Neuronal stem cell (in vitro differentiated cells): Measurements from ENCODE around the gene NTSR1.

Experiments
- DNase-seq: peaks from one replicate; pipeline ENCODE4 v3.0.0-alpha.2; 2013; ENCODE audit warnings: low spot score
- H2AFZ ChIP-seq: one replicate; pipeline ENCODE4 v1.6.1; 2013; ENCODE audit warnings: mild to moderate bottlenecking, low read length, inconsistent platforms
- H2AK5ac ChIP-seq: 2 replicates; pipeline ENCODE4 v1.6.1; 2013; ENCODE audit warnings: low read depth, mild to moderate bottlenecking, inconsistent platforms, low read length, moderate library complexity, mixed read lengths
- H2BK120ac ChIP-seq: 2 replicates; pipeline ENCODE4 v1.6.1; 2013; ENCODE audit warnings: low read depth, mild to moderate bottlenecking, inconsistent platforms, low read length, moderate library complexity, mixed read lengths
- H2BK12ac ChIP-seq: one replicate; pipeline ENCODE4 v1.6.1; 2013; ENCODE audit warnings: low read length, inconsistent platforms
- H2BK15ac ChIP-seq: 2 replicates; pipeline ENCODE4 v1.6.1; 2013; ENCODE audit warnings: mild to moderate bottlenecking, low read length, inconsistent platforms, mixed read lengths
- H2BK5ac ChIP-seq: one replicate; pipeline ENCODE4 v1.6.1; 2013; ENCODE audit warnings: inconsistent platforms, mild to moderate bottlenecking, low read length, moderate library complexity
- H3K14ac ChIP-seq: one replicate; pipeline ENCODE4 v1.6.1; 2013; ENCODE audit warnings: low read length, inconsistent platforms
- H3K18ac ChIP-seq: 2 replicates; pipeline ENCODE4 v1.6.1; 2013; ENCODE audit warnings: low read length, inconsistent platforms
- H3K23ac ChIP-seq: 2 replicates; pipeline ENCODE4 v1.6.1; 2013; ENCODE audit warnings: low read depth, mild to moderate bottlenecking, mixed read lengths, low read length, inconsistent platforms; ENCODE audit not compliant: poor library complexity
- H3K27ac ChIP-seq: replicated peaks from 3 replicates; pipeline ENCODE4 v1.5.1; 2013; ENCODE audit warnings: low read length, inconsistent platforms
- H3K27me3 ChIP-seq, 3 experiments: 2 replicates each; pipeline ENCODE4 v1.6.1; 2013; ENCODE audit warnings: low read length in 3 of 3, mild to moderate bottlenecking in 2 of 3, inconsistent platforms in 1 of 3, low read depth in 1 of 3, mixed read lengths in 1 of 3, moderate library complexity in 1 of 3; ENCODE audit not compliant: control insufficient read depth in 3 of 3, insufficient read depth in 3 of 3
- H3K36me3 ChIP-seq, 2 donors: replicated peaks in 1 of 2; 2 replicates each; pipeline ENCODE4 v1.6.1; 2013; ENCODE audit warnings: low read length in 2 of 2; ENCODE audit not compliant: control insufficient read depth in 2 of 2, insufficient read depth in 2 of 2
- H3K4ac ChIP-seq: 2 replicates; pipeline ENCODE4 v1.6.1; 2013; ENCODE audit warnings: inconsistent platforms, mild to moderate bottlenecking, low read length, moderate library complexity
- H3K4me1 ChIP-seq, 2 donors: 1 replicate in 1 of 2; 2 replicates in 1 of 2; pipeline ENCODE4 v1.6.1; 2013; ENCODE audit warnings: low read length in 2 of 2, low read depth in 1 of 2; ENCODE audit not compliant: control insufficient read depth in 2 of 2, insufficient read depth in 1 of 2
- H3K4me2 ChIP-seq: one replicate; pipeline ENCODE4 v1.6.1; 2013; ENCODE audit warnings: mild to moderate bottlenecking, low read length, inconsistent platforms; ENCODE audit not compliant: insufficient read depth, poor library complexity, severe bottlenecking
- H3K4me3 ChIP-seq, 2 donors: 2 replicates each; pipeline ENCODE4 v1.5.1; 2013; ENCODE audit warnings: low read length in 2 of 2, mild to moderate bottlenecking in 2 of 2, inconsistent platforms in 1 of 2, moderate library complexity in 1 of 2
- H3K79me1 ChIP-seq: one replicate; pipeline ENCODE4 v1.6.1; 2013; ENCODE audit warnings: low read depth, mild to moderate bottlenecking, inconsistent platforms, low read length, moderate library complexity
- H3K9ac ChIP-seq: one replicate; pipeline ENCODE4 v1.6.1; 2013; ENCODE audit warnings: mild to moderate bottlenecking, low read depth, low read length, inconsistent platforms; ENCODE audit not compliant: poor library complexity
- H3K9me3 ChIP-seq, 2 donors: replicated peaks in 1 of 2; 2 replicates each; pipeline versions ENCODE3 to v1.6.1; 2013; ENCODE audit warnings: low read length in 2 of 2, mild to moderate bottlenecking in 2 of 2, inconsistent platforms in 1 of 2, low read depth in 1 of 2, mixed read lengths in 1 of 2, moderate library complexity in 1 of 2; ENCODE audit not compliant: control insufficient read depth in 2 of 2, insufficient read depth in 1 of 2
- H4K8ac ChIP-seq: one replicate; pipeline ENCODE4 v1.6.1; 2013; ENCODE audit warnings: low read depth, mild to moderate bottlenecking, inconsistent platforms, low read length, moderate library complexity
- H4K91ac ChIP-seq: one replicate; pipeline ENCODE4 v1.6.1; 2013; ENCODE audit warnings: low read length, low read depth, mild to moderate bottlenecking, inconsistent platforms; ENCODE audit not compliant: poor library complexity
- WGBS, 2 donors: extraction: QIAGEN DNeasy Blood & Tissue Kit; methylation state at CpG; one replicate each; pipeline ENCODE4 v1.1.7; 2013; ENCODE audit warnings: missing lambda C conversion rate in 2 of 2, mixed read lengths in 1 of 2; ENCODE audit not compliant: insufficient read length in 2 of 2, insufficient replicate concordance in 1 of 2; ENCODE audit errors: extremely low coverage in 2 of 2; 5-methylcytosine and 5-hydroxymethylcytosine counted together

NTSR1 gene

DNA sequence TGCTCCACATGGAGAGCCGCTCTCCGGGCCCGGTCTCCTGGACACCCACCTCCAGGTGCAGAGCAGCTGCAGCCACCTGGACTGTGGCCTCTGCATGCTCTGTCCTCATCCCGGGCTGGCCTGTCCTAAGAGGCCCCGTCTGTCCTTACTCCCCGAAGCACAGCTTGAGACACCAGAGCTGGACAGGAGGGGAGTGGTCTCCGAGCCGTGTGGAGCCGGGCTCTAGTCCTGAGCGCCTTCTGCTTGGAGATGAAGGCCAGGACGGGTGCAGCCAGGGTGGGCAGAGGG is 6.7 kb upstream of the NTSR1 start:
- H3K27ac ChIP-seq = no peak overlapping the region
- H2AFZ ChIP-seq = no peak overlapping the region
- WGBS, 2 donors = no CpG with 5 or more reads among the region's 11 CpGs
- no peak overlapping the region for H3K4me2 ChIP-seq
- H2AK5ac ChIP-seq = peak overlapping the region; percentile 65
- peak overlapping the region; percentile 87 for H2BK15ac ChIP-seq
- no peak overlapping the region for H3K4me3 ChIP-seq
- H4K8ac ChIP-seq = no peak overlapping the region
- no peaks in the 10 kb centered on the region for H3K36me3 ChIP-seq
- no peaks in the 10 kb centered on the region for H3K9me3 ChIP-seq
- no peak overlapping the region for H2BK5ac ChIP-seq
- H2BK120ac ChIP-seq = no peak overlapping the region
- no peak for DNase-seq
- peak overlapping the region; percentile 54 for H3K9ac ChIP-seq
- peaks cover 0 to 5% of the 10 kb centered on the region in 2 donors for H3K4me1 ChIP-seq
- H3K14ac ChIP-seq = peak overlapping the region; percentile 90
- no peak overlapping the region for H2BK12ac ChIP-seq
- H3K79me1 ChIP-seq = peaks cover 2% of the 10 kb centered on the region
- peak overlapping the region; percentile 85 for H3K18ac ChIP-seq
- no peak overlapping the region for H3K4ac ChIP-seq
- peak overlapping the region; percentile 24 for H4K91ac ChIP-seq
- peaks cover 0 to 83% (median 0%) of the 10 kb centered on the region in 3 experiments for H3K27me3 ChIP-seq
- H3K23ac ChIP-seq = no peak overlapping the region

DNA sequence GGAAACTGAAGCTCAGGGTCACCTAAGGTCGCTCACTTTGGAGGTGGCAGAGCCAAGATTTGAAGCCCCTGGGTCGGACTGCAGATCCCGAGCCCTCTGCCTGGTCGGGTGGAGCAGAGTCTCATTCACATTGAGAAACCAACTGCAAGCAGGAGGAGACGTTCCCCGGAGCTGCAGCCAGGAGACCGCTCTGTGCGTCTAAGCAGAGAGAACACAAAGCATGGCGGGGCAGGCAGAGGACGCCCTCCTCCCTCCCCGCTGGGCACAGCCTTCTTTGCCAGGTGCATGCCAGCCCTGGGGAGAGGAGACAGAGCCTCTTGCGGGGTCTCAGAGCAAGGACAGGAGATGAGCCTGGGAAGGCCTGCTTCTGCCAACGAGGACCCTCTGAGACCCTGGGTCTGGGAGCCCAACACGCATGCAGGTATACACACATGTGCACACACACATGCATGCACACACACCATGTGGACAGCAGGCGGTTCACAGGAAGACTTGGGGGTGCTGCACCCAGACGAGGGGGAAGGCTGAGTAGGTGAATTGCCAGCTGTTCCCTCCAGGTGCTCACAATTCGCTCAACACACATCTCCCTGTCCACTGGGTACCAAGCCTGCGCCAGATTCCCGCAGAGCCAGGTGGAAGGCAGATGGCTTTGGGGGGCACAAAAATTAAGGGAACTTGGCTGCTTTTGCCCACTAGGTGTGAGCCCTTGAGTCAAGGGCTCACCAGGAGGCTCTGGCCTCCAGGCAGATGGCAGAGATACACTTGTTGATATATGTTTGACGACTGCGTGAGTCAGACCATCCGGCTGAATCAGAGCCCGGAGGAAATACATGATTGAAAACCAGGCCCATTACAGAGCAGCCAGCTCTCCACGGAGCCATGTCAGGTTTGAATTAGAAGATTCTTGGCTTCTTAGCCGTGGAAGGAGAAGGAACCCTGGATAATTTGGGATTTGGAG is 5.5 kb upstream of the NTSR1 start:
- Histone ChIP-seq H4K91ac (no peak overlapping the region), H2BK15ac (no peak overlapping the region), H3K4ac (no peak overlapping the region), H3K9ac (no peak overlapping the region), H3K23ac (peak overlapping the region; percentile 50), H3K18ac (no peak overlapping the region), H3K79me1 (peaks cover 2% of the 10 kb centered on the region), H2BK5ac (no peak overlapping the region), H2AK5ac (no peak overlapping the region), H2AFZ (no peak overlapping the region), H3K27ac (no peak overlapping the region), H3K9me3 (no peaks in the 10 kb centered on the region), H3K14ac (no peak overlapping the region), H3K27me3 (peaks cover 1 to 89% (median 7%) of the 10 kb centered on the region in 3 experiments), H3K36me3 (no peaks in the 10 kb centered on the region), H3K4me2 (no peak overlapping the region), H3K4me3 (no peak overlapping the region), H3K4me1 (peaks cover 0 to 5% of the 10 kb centered on the region in 2 donors), H4K8ac (no peak overlapping the region), H2BK12ac (no peak overlapping the region), H2BK120ac (no peak overlapping the region)
- WGBS, 2 donors = no CpG with 5 or more reads among the region's 25 CpGs
- DNase-seq = no peak

DNA sequence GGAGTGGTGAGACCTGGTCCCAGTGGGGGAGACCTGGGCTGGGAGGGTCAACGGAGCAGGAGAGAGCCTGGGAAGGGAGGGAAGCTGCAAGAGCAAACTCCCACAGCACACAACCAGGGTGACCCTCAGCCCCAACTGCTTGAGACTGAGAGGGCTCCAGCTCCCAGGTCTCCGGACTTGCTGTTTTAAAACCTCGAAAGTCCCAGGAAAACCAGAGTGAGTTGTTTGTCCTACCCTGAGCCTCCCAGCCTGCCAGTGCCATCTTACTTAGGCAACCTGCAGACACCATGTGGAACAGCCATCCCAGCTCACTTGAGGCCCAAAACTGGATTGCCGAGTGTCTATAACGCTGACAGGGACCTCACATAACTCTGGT is 4.8 kb upstream of the NTSR1 start:
- peak overlapping the region; percentile 79 for H4K91ac ChIP-seq
- H3K9ac ChIP-seq = no peak overlapping the region
- peak overlapping the region; percentile 82 for H2BK12ac ChIP-seq
- peaks cover 0 to 5% of the 10 kb centered on the region in 2 donors for H3K4me1 ChIP-seq
- H3K23ac ChIP-seq = no peak overlapping the region
- peak overlapping the region; percentile 95 for H3K14ac ChIP-seq
- H3K27ac ChIP-seq = no peak overlapping the region
- no peak overlapping the region for H4K8ac ChIP-seq
- no peak overlapping the region for H3K4me3 ChIP-seq
- no CpG with 5 or more reads among the region's 5 CpGs for WGBS, 2 donors
- H3K36me3 ChIP-seq = no peaks in the 10 kb centered on the region
- H3K4me2 ChIP-seq = no peak overlapping the region
- peak overlapping the region; percentile 76 for H2AK5ac ChIP-seq
- peaks cover 8 to 94% (median 14%) of the 10 kb centered on the region in 3 experiments for H3K27me3 ChIP-seq
- H2BK120ac ChIP-seq = no peak overlapping the region
- no peak for DNase-seq
- H3K4ac ChIP-seq = no peak overlapping the region
- H2BK5ac ChIP-seq = no peak overlapping the region
- H3K79me1 ChIP-seq = peaks cover 2% of the 10 kb centered on the region
- H2BK15ac ChIP-seq = peak overlapping the region; percentile 30
- no peak overlapping the region for H3K18ac ChIP-seq
- H3K9me3 ChIP-seq = no peaks in the 10 kb centered on the region
- no peak overlapping the region for H2AFZ ChIP-seq

DNA sequence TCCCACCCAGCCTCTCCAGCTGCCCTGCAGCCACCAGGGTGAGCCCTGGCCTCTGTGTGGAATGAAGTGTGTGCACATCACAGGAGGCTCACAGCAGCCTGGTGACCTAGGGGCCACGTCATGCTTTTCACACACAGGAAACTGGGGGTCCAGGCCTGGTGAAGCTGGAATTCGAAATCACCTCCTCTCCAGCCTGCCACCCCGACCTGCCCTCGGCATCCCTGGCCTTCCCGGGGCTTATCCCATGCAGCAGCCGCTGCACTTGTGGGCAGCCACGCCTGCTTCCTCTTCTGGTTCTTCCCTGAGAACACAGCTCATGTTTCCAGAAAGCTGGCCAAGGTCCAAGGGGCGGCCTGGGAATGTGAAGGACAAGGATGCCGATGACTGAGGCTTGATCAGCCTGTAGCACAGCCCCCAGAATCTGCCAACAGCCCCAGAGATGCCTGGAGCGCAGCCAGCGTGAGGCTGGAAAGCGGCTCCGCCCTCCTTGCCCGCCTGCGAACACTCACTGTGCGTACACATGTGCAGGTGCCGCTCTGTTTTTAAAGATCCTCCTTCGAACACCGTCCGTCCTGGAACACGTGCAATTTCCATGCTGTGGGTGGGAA is 4.2 kb upstream of the NTSR1 start:
- WGBS, 2 donors = no CpG with 5 or more reads among the region's 21 CpGs
- H3K4me1 ChIP-seq = peaks cover 0 to 7% of the 10 kb centered on the region in 2 donors
- H3K27me3 ChIP-seq = peaks cover 13 to 95% (median 20%) of the 10 kb centered on the region in 3 experiments
- peak overlapping the region; percentile 59 for H3K23ac ChIP-seq
- H2BK15ac ChIP-seq = peak overlapping the region; percentile 30
- no peak overlapping the region for H2BK120ac ChIP-seq
- peaks cover 2% of the 10 kb centered on the region for H3K79me1 ChIP-seq
- peaks cover 0 to 3% of the 10 kb centered on the region in 2 donors for H3K9me3 ChIP-seq
- no peak overlapping the region for H3K27ac ChIP-seq
- peak overlapping the region; percentile 17 for H3K9ac ChIP-seq
- peak overlapping the region; percentile 41 for H3K18ac ChIP-seq
- H2BK5ac ChIP-seq = no peak overlapping the region
- peak overlapping the region; percentile 42 for H3K4ac ChIP-seq
- no peaks in the 10 kb centered on the region for H3K36me3 ChIP-seq
- no peak for DNase-seq
- H2BK12ac ChIP-seq = peak overlapping the region; percentile 34
- no peak overlapping the region for H4K8ac ChIP-seq
- H3K4me3 ChIP-seq = no peak overlapping the region
- H2AK5ac ChIP-seq = peak overlapping the region; percentile 76
- H2AFZ ChIP-seq = no peak overlapping the region
- H3K14ac ChIP-seq = peak overlapping the region; percentile 95
- peak overlapping the region; percentile 79 for H4K91ac ChIP-seq
- H3K4me2 ChIP-seq = no peak overlapping the region
